ENCODE measurements around the gene DNLZ.

DNLZ gene

DNA sequence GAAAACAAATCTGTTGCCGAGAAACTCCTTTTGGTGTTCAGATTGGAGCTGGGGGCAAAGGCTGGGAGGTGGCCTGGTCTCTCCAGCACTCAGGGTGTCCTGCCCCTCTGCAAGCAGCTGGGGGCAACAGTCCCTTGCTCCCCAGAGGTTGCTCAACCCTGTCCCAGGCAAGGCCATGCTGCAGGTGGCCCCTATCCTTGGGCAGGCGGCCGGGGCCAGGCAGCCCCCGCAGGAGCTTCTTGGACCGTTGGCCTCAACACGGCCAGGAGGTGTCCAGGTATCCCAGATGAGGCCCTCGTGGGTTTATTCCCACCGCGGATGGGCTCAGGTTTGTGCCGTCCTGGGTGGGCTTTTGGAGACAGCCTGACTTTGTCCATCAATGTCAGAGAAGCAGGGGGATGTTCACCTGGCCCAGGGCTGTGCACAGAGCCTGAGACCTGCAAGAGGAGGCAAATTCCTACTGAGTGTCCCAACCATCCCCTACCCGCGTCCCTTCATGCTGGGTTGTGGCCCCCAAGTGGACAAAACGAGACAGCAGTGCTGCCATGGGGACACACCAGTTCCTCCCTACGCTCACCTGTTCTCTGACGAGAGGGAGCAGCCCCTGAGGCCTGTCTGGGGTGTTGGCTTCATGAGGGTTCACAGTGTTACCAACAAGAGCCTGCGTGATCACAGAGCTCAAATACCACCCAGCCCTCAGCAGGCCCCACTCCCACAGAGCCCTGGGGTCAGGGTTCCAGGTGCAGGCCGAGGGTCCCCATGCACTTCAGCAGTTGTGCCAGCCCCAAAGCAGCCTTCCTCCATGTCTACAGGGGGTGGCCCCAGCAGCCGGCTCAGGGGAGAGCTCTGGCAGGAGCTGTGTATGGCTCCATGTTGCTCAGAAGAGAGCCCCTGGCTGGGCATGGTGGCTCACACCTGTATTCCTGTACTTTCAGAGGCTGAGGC is 50.2 kb downstream of the DNLZ start:
- DNase-seq: no peak

DNA sequence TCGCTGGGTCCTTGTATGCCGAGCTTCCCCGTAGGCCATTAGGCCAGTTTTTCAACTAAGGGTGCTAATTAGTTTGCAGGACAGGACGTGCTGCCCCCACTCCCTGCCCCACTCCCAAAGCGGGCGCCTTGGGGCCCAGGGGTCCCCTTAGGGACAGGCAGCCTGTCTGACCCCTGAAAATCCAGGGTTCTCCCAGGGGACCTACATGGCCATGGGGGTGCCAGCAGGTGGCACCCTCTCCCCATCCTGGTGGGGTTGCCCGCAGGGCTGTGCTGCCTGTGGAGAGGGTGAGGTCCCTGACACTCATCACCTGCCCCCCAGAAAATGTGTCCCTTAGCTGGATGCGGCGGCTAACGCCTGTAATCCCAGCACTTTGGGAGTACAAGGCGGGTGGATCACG is 51.1 kb downstream of the DNLZ start:
- peak; percentile 36 for DNase-seq

- no peak for DNase-seq
These were observed 51.6 kb downstream of the DNLZ start for GRCh38 chr9:136312009-136312375.

GRCh38 chr9:136311051-136312008 is 52.2 kb downstream of the DNLZ start:
- no peak for DNase-seq

DNA sequence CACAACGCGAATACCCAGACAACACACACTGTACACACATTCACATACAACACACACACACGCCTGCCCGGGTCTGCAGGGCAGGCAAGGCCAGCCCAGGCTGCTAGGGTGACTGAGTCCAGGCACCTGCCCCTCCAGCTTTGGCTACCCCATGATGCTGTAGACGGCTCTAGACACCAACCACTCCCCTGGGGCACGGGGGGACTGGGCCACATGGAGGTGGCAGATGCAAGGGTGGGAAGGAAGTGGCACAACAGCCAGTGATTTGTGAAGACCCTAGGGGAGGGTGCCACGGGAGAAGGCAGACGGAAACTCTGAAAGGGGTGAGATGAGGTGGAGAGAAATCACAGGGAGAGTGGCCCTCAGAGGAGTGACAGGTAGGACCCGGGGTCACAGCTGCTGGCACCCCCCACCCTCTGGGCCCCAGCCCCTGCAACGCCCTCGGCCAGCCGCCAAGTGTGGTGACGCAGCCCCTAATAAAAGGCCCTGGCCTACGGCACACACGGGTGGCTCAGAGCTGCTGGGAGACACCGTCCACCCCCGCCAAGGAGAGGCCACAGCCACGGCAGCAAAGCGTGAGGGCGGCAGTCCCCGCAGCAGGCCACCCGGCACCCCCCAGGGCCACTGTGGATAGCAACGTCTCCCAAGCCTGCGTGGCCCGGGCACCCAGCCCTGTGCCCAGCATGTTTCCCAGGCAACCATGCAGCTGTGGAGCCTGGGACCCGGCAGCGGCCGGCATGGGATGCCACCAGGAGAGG is 53.1 kb downstream of the DNLZ start:
- no peak for DNase-seq

DNA sequence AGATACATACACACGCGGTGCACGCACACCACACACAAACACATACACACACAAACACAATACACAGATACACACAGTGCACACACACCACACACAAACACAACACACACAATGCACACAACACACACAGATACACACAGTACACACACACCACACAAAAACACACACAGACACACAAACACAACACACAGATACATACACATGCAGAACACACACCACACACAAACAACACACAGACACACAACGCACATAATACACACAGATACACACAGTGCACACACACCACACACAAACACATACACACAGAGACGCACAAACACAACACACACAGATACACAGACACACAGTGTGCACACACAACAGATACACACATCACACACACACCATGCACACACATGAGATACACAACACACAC is 53.7 kb downstream of the DNLZ start:
- no peak for DNase-seq
